Smooth muscle cell (in vitro differentiated cells): ENCODE data around the gene RIMKLA. TPM values are rescaled to one million over a fixed set of nuclear protein-coding genes. Genes with fewer than 3 reads are reported as not detected.

Experiments used
- DNase-seq: peaks from one replicate; lab custom pipeline; 2025; ENCODE audit not compliant: unreplicated experiment; lab: John Stamatoyannopoulos, UW
- H2AFZ ChIP-seq: fragments of 200-600 bp; sonication (generic); 2 replicates; pipeline ENCODE4 v1.6.0; 2016; ENCODE audit warnings: antibody characterized with exemption, low read depth, mild to moderate bottlenecking
- H3F3A ChIP-seq: fragments of 200-600 bp; sonication (generic); 2 replicates; pipeline ENCODE4 v1.6.0; 2017; ENCODE audit warnings: antibody characterized with exemption, low read depth
- H3K27ac ChIP-seq: fragments of 200-600 bp; sonication (generic); 2 replicates; pipeline ENCODE4 v1.5.1; 2016; ENCODE audit warnings: low read depth, mild to moderate bottlenecking
- H3K27me3 ChIP-seq: fragments of 200-600 bp; sonication (generic); 2 replicates; pipeline ENCODE4 v1.6.1; 2016; ENCODE audit warnings: low read depth, mild to moderate bottlenecking
- H3K36me3 ChIP-seq: fragments of 200-600 bp; sonication (generic); 2 replicates; pipeline ENCODE4 v1.5.1; 2016; ENCODE audit warnings: low read depth
- H3K4me1 ChIP-seq: fragments of 200-600 bp; sonication (generic); 2 replicates; pipeline ENCODE4 v1.5.1; 2016; ENCODE audit warnings: low read depth
- H3K4me2 ChIP-seq: fragments of 200-600 bp; sonication (generic); 2 replicates; pipeline ENCODE4 v1.6.0; 2016; ENCODE audit warnings: mild to moderate bottlenecking
- H3K4me3 ChIP-seq: fragments of 200-600 bp; sonication (generic); 2 replicates; pipeline ENCODE4 v1.5.1; 2016; ENCODE audit warnings: mild to moderate bottlenecking
- H3K79me2 ChIP-seq: fragments of 200-600 bp; sonication (generic); 2 replicates; pipeline ENCODE4 v1.6.0; 2016; ENCODE audit warnings: low read depth, mild to moderate bottlenecking
- H3K9ac ChIP-seq: fragments of 200-600 bp; sonication (generic); 2 replicates; pipeline ENCODE4 v1.6.0; 2016; ENCODE audit warnings: low read depth
- H3K9me3 ChIP-seq: fragments of 200-600 bp; sonication (generic); replicated peaks from 2 replicates; pipeline ENCODE4 v1.5.1; 2016; ENCODE audit warnings: low read depth
- H4K20me1 ChIP-seq: fragments of 200-600 bp; sonication (generic); 2 replicates; pipeline ENCODE4 v1.6.0; 2016; ENCODE audit warnings: low read depth
- WGBS: methylation state at CpG from one replicate; pipeline ENCODE4 v1.1.7; 2016; ENCODE audit warnings: low lambda C conversion rate; 5-methylcytosine and 5-hydroxymethylcytosine counted together
- polyA plus RNA-seq: library from polyadenylated mRNA; unstranded; fragments of >200 nt; fragmentation: Nextera tagmentation; extraction: Ambion mirVana; gene quantifications from 2 replicates; pipeline ENCODE4 v1.2.1, GENCODE V29; 2016
- total RNA-seq: library from RNA; depleted of rRNA; stranded (reverse); fragments of >200 nt; gene quantifications from 2 replicates; pipeline ENCODE4 v1.2.3, GENCODE V29; 2014
- TF ChIP-seq, protein P1 (sequence below): fragments of 200-600 bp; sonication (generic); IDR thresholded peaks from 2 replicates; pipeline ENCODE4 v1.5.1; 2017; ENCODE audit warnings: borderline replicate concordance, mild to moderate bottlenecking, antibody characterized with exemption; ENCODE audit not compliant: insufficient read depth, poor library complexity, severe bottlenecking

The RIMKLA gene
- total and polyA plus RNA-seq, 2 experiments from 2014 or later: 0.04 to 0.25 TPM

- H3K4me2 ChIP-seq: peak overlapping the region; percentile 49
- no peaks in the 10 kb centered on the region for H3K79me2 ChIP-seq
- H4K20me1 ChIP-seq: no peaks in the 10 kb centered on the region
- H3K27ac ChIP-seq: no peak overlapping the region
- 41% methylated on average over 4 of the region's 4 CpGs for WGBS
- H3K27me3 ChIP-seq: no peaks in the 10 kb centered on the region
- DNase-seq: no peak
- no peaks in the 10 kb centered on the region for H3K9me3 ChIP-seq
- TF ChIP-seq, protein P1, sequence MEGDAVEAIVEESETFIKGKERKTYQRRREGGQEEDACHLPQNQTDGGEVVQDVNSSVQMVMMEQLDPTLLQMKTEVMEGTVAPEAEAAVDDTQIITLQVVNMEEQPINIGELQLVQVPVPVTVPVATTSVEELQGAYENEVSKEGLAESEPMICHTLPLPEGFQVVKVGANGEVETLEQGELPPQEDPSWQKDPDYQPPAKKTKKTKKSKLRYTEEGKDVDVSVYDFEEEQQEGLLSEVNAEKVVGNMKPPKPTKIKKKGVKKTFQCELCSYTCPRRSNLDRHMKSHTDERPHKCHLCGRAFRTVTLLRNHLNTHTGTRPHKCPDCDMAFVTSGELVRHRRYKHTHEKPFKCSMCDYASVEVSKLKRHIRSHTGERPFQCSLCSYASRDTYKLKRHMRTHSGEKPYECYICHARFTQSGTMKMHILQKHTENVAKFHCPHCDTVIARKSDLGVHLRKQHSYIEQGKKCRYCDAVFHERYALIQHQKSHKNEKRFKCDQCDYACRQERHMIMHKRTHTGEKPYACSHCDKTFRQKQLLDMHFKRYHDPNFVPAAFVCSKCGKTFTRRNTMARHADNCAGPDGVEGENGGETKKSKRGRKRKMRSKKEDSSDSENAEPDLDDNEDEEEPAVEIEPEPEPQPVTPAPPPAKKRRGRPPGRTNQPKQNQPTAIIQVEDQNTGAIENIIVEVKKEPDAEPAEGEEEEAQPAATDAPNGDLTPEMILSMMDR: no peak
- H3K4me3 ChIP-seq: no peak overlapping the region
- H3F3A ChIP-seq: peaks cover 6% of the 10 kb centered on the region
- H3K4me1 ChIP-seq: no peaks in the 10 kb centered on the region
- H3K36me3 ChIP-seq: no peaks in the 10 kb centered on the region
- H3K9ac ChIP-seq: no peak overlapping the region
- H2AFZ ChIP-seq: no peak overlapping the region
These were observed 52.1 kb downstream of the RIMKLA start for GRCh38 chr1:42432714-42433113.

GRCh38 chr1:42433369-42433768 lies 52.8 kb downstream of the RIMKLA start:
- H3K9ac ChIP-seq: no peak overlapping the region
- peaks cover 6% of the 10 kb centered on the region for H3F3A ChIP-seq
- H3K27ac ChIP-seq: peak overlapping the region; percentile 30
- no peaks in the 10 kb centered on the region for H4K20me1 ChIP-seq
- no peaks in the 10 kb centered on the region for H3K9me3 ChIP-seq
- no peak overlapping the region for H2AFZ ChIP-seq
- H3K4me1 ChIP-seq: no peaks in the 10 kb centered on the region
- no peaks in the 10 kb centered on the region for H3K36me3 ChIP-seq
- no peaks in the 10 kb centered on the region for H3K27me3 ChIP-seq
- H3K4me2 ChIP-seq: peak overlapping the region; percentile 49
- H3K4me3 ChIP-seq: no peak overlapping the region
- no peaks in the 10 kb centered on the region for H3K79me2 ChIP-seq
- 31% methylated on average over 6 of the region's 6 CpGs for WGBS
- TF ChIP-seq, protein P1: no peak
- DNase-seq: no peak

GRCh38 chr1:42434340-42434739 lies 53.7 kb downstream of the RIMKLA start:
- H3K79me2 ChIP-seq: no peaks in the 10 kb centered on the region
- no peak overlapping the region for H3K9ac ChIP-seq
- DNase-seq: no peak
- H3K27ac ChIP-seq: no peak overlapping the region
- no peaks in the 10 kb centered on the region for H3K27me3 ChIP-seq
- H3F3A ChIP-seq: peaks cover 6% of the 10 kb centered on the region
- 97% methylated on average over 4 of the region's 4 CpGs for WGBS
- H3K36me3 ChIP-seq: no peaks in the 10 kb centered on the region
- H3K4me3 ChIP-seq: no peak overlapping the region
- TF ChIP-seq, protein P1: no peak
- H3K4me1 ChIP-seq: no peaks in the 10 kb centered on the region
- no peaks in the 10 kb centered on the region for H3K9me3 ChIP-seq
- no peak overlapping the region for H2AFZ ChIP-seq
- H3K4me2 ChIP-seq: no peak overlapping the region
- no peaks in the 10 kb centered on the region for H4K20me1 ChIP-seq

DNA sequence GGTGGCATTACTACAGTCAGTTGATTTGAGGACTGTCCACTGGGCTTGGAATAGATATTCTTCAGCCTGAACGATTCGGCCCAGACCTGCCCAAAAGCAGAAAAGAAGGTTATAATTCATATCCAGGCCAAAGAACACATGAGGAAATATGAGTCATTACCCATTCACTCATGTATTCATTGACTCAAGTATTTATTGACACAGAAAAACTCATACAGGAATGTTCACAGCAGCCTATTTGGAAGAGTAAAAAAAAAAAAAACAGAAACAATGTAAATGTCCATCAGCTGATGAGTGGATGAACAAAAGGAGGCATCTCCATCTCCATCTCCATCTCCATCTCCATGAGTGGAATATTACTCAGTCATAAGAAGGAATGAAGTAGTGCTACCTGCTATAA lies 59.3 kb downstream of the RIMKLA start:
- H3K4me3 ChIP-seq: no peak overlapping the region
- H3K9me3 ChIP-seq: no peaks in the 10 kb centered on the region
- WGBS: 74% methylated on average over 2 of the region's 2 CpGs
- no peak overlapping the region for H3K27ac ChIP-seq
- no peaks in the 10 kb centered on the region for H3K36me3 ChIP-seq
- H3F3A ChIP-seq: no peaks in the 10 kb centered on the region
- DNase-seq: no peak
- no peak overlapping the region for H2AFZ ChIP-seq
- H3K9ac ChIP-seq: no peak overlapping the region
- TF ChIP-seq, protein P1: no peak
- no peaks in the 10 kb centered on the region for H3K27me3 ChIP-seq
- no peaks in the 10 kb centered on the region for H3K79me2 ChIP-seq
- no peak overlapping the region for H3K4me2 ChIP-seq
- H3K4me1 ChIP-seq: no peaks in the 10 kb centered on the region
- no peaks in the 10 kb centered on the region for H4K20me1 ChIP-seq
